HepG2 (cell line): ENCODE measurements around the gene NRL. TPM values are rescaled to one million over a fixed set of nuclear protein-coding genes. Genes with fewer than 3 reads are reported as not detected.

Experiments
- CENPT ChIP-seq: sonication (generic); formaldehyde crosslinking; IDR thresholded peaks from 2 replicates; pipeline ENCODE4 v1.8.0; 2022; ENCODE audit warnings: low read depth, mild to moderate bottlenecking, moderate library complexity, missing genetic modification reagents
- ESRRA ChIP-seq: sonication (generic); formaldehyde crosslinking; IDR thresholded peaks from 2 replicates; pipeline ENCODE4 v1.5.1; 2020; ENCODE audit warnings: mild to moderate bottlenecking, low read depth, missing genetic modification reagents
- ETV6 ChIP-seq: sonication (generic); formaldehyde crosslinking; conservative IDR thresholded peaks from 2 replicates; pipeline ENCODE4 v1.4.0; 2020; ENCODE audit warnings: missing genetic modification reagents
- HDAC6 ChIP-seq: fragments of 200-600 bp; sonication (generic); IDR thresholded peaks from 2 replicates; pipeline ENCODE4 v1.7.0; 2017; ENCODE audit warnings: mild to moderate bottlenecking, antibody characterized with exemption, low read length, low read depth
- HOXA5 ChIP-seq: sonication (generic); formaldehyde crosslinking; IDR thresholded peaks from 2 replicates; pipeline ENCODE4 v1.4.0; 2020; ENCODE audit warnings: missing genetic modification reagents
- KDM2A ChIP-seq: sonication (generic); formaldehyde crosslinking; IDR thresholded peaks from 2 replicates; pipeline ENCODE4 v1.4.0; 2020; ENCODE audit warnings: low read depth, missing genetic modification reagents, borderline replicate concordance
- MAZ ChIP-seq, 2 experiments: sonication (generic) in 1 of 2; formaldehyde crosslinking in 1 of 2; IDR thresholded peaks; 2 replicates each; pipeline versions ENCODE4 v1.5.0 to v1.6.1; 2012 to 2020; ENCODE audit warnings: low read depth in 2 of 2, mild to moderate bottlenecking in 2 of 2, borderline replicate concordance in 1 of 2, improper control_type of control experiment in 1 of 2, low read length in 1 of 2, missing genetic modification reagents in 1 of 2, moderate library complexity in 1 of 2
- MEIS2 ChIP-seq: sonication (generic); formaldehyde crosslinking; IDR thresholded peaks from 2 replicates; pipeline ENCODE4 v1.9.0; 2021; ENCODE audit warnings: mild to moderate bottlenecking, missing genetic modification reagents
- POLR2A ChIP-seq, 2 experiments: IDR thresholded peaks; 2 replicates each; pipeline ENCODE4 v1.6.1; 2011; ENCODE audit warnings: low read depth in 2 of 2, low read length in 2 of 2, mild to moderate bottlenecking in 1 of 2, moderate library complexity in 1 of 2; ENCODE audit not compliant: insufficient read depth in 1 of 2
- SP4 ChIP-seq: sonication (generic); formaldehyde crosslinking; IDR thresholded peaks from 2 replicates; pipeline ENCODE4 v1.8.1; 2023; ENCODE audit warnings: mild to moderate bottlenecking, missing genetic modification reagents
- STAT6 ChIP-seq: sonication (generic); formaldehyde crosslinking; IDR thresholded peaks from 2 replicates; pipeline ENCODE4 v1.4.0; 2020; ENCODE audit warnings: missing genetic modification reagents, mild to moderate bottlenecking, borderline replicate concordance
- TAF1 ChIP-seq: sonication (generic); formaldehyde crosslinking; IDR thresholded peaks from 2 replicates; pipeline ENCODE4 v1.4.0; 2020; ENCODE audit warnings: missing genetic modification reagents
- THAP7 ChIP-seq: sonication (generic); formaldehyde crosslinking; IDR thresholded peaks from 2 replicates; pipeline ENCODE4 v1.8.1; 2023; ENCODE audit warnings: mild to moderate bottlenecking, missing genetic modification reagents
- ZBTB14 ChIP-seq: sonication (generic); formaldehyde crosslinking; IDR thresholded peaks from 2 replicates; pipeline ENCODE4 v1.4.0; 2020; ENCODE audit warnings: missing genetic modification reagents
- ZNF276 ChIP-seq: sonication (generic); formaldehyde crosslinking; IDR thresholded peaks from 2 replicates; pipeline ENCODE4 v1.4.0; 2020; ENCODE audit warnings: mild to moderate bottlenecking, low read depth, missing genetic modification reagents
- ZNF333 ChIP-seq: sonication (generic); formaldehyde crosslinking; IDR thresholded peaks from 2 replicates; pipeline ENCODE4 v1.4.0; 2020; ENCODE audit warnings: mild to moderate bottlenecking, missing genetic modification reagents, borderline replicate concordance
- ZNF558 ChIP-seq: sonication (generic); formaldehyde crosslinking; IDR thresholded peaks from 2 replicates; pipeline ENCODE4 v1.9.0; 2022; ENCODE audit warnings: mild to moderate bottlenecking, missing genetic modification reagents, borderline replicate concordance
- ZNF576 ChIP-seq: sonication (generic); formaldehyde crosslinking; IDR thresholded peaks from 2 replicates; pipeline ENCODE4 v1.4.0; 2020; ENCODE audit warnings: mild to moderate bottlenecking, missing genetic modification reagents
- ZSCAN20 ChIP-seq: sonication (generic); formaldehyde crosslinking; IDR thresholded peaks from 2 replicates; pipeline ENCODE4 v1.4.0; 2020; ENCODE audit warnings: missing genetic modification reagents, mild to moderate bottlenecking, borderline replicate concordance
- polyA plus RNA-seq, 8 experiments: library from polyadenylated mRNA; depleted of rRNA in 3 of 8; stranded (reverse) in 7 of 8; unstranded in 1 of 8; fragments of >200 nt; fragmentation: Illumina TruSeq in 4 of 8; extraction: Trizol in 4 of 8; gene quantifications; 2 replicates each; pipeline versions ENCODE4 v1.2.1 to v1.2.3, GENCODE V29; 2011 to 2016; ENCODE audit warnings: low read depth in 4 of 8, missing spikeins in 1 of 8, mixed read lengths in 1 of 8; ENCODE audit not compliant: insufficient read depth in 1 of 8
- total RNA-seq, 5 experiments: library from RNA; depleted of rRNA; stranded (reverse); fragments of >200 nt; fragmentation: Illumina TruSeq; extraction: Trizol; gene quantifications; 2 replicates each; pipeline ENCODE4 v1.2.3, GENCODE V29; 2016; ENCODE audit warnings: low read depth in 1 of 5

NRL gene
- total and polyA plus RNA-seq, 2 of the 13 experiments (the other 11 are each of a cell fraction or from before 2014, with no cell fraction given), result 2.5 to 4.7 TPM

GRCh38 chr14:24135834-24136683 lies 21.3 kb upstream of the NRL start, which contains the start of gene PSME1 (continued):
- TF ChIP-seq TAF1 (peak; percentile 86), MAZ (IDR thresholded peaks at IDR 0.05; ENCODE audit: borderline replicate concordance, low read depth, low read length) (peak; percentile 94; the same call in 1 of the 2 replicates), MAZ (CRISPR knock-in tag; IDR thresholded peaks at IDR 0.05; ENCODE audit: low read depth) (peak; percentile 99), MEIS2 (CRISPR knock-in tag) (0 out of 2 replicates have a peak, but pooled peaks have one; percentile 20), ZNF558 (no peak), THAP7 (CRISPR knock-in tag) (no peak), POLR2A (IDR thresholded peaks at IDR 0.05; ENCODE audit: insufficient read depth in 1 of 2, low read depth in 2 of 2, low read length in 2 of 2) (peak in 1 of 2 experiments; percentile 31; a peak in 1 of 4 replicates), CENPT (CRISPR knock-in tag) (no peak; the same call in 1 of the 2 replicates), ZNF576 (CRISPR knock-in tag) (peak; percentile 80), HOXA5 (CRISPR knock-in tag) (0 out of 2 replicates have a peak, but pooled peaks have one; percentile 84), SP4 (CRISPR knock-in tag) (no peak), STAT6 (CRISPR knock-in tag) (no peak), KDM2A (CRISPR knock-in tag) (peak; percentile 82), ZNF276 (CRISPR knock-in tag) (peak; percentile 34; the same call in 1 of the 2 replicates), ZSCAN20 (CRISPR knock-in tag) (peak; percentile 91), ZNF333 (CRISPR knock-in tag) (peak; percentile 98; the same call in 1 of the 2 replicates), ESRRA (CRISPR knock-in tag) (peak; percentile 79; the same call in 1 of the 2 replicates), ZBTB14 (CRISPR knock-in tag) (peak; percentile 62), ETV6 (CRISPR knock-in tag) (peak; percentile 93), HDAC6 (no peak)
